ENCODE measurements around the gene SLC6A12. TPM values are rescaled to one million over a fixed set of nuclear protein-coding genes. Genes with fewer than 3 reads are reported as not detected.
A peak's percentile ranks its signal among the peaks of the same experiment; 100 is the strongest.

SLC6A12 gene
- total and polyA plus RNA-seq, 9 of the 15 experiments (the other 6 are each of a cell fraction or from before 2014, with no cell fraction given) = not detected

DNA sequence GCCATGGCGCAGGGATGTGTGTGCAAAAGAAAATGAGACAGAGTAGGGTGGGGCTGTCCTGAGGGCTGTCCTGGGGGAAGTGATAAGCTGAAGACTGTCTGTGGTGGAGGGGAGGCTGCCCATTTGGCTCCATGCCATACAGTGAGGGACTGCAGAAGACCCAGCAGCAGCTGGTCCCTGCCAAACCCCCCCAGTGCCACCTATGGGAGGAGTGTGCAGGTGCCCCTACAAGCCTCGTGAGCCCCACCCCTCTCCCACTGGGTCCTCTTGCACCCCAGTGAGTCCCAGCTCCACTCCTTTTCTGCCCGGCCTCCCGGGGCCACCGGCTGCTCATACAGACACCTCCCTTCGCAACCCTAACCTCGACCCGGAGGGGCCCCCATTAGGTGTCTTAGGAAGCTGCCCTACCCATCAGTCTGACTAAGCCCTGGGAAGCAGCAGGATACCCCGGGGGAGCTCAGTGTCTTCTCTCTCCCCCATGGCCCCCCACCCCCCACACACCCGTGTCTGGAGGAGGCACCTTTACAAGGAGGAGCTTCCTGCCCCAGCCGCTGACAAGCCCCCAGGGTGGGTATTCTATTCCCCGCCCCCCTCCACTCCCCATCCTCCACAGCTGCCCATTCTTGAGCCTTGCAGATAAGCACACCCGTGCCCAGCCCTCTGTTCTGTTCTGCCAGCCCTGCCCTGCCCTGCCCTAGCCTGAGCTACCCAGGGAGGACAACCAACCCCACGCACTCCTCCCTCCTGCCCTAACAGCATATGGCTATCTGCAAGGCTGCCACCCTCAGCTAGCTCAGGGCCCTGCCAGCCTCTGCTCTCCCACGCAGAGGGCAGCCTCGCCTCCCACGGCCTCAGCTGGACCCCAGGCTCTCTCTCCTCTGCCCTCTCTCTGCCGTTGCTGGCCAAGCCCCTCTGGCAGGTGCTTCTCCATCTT is 41.9 kb downstream of the SLC6A12 start:
- in situ Hi-C loops (cut with MboI) = no loop called here
- FAIRE-seq = no peak
- TF ChIP-seq NFIC (IDR thresholded peaks at IDR 0.05) (peak; percentile 73), POLR2G (IDR thresholded peaks at IDR 0.05; ENCODE audit: low read depth, low read length) (no peak), MTA2 (IDR thresholded peaks at IDR 0.05; ENCODE audit: low read depth) (no peak), MYNN (IDR thresholded peaks at IDR 0.05) (no peak), MYNN (CRISPR knock-in tag; IDR thresholded peaks at IDR 0.05) (no peak), GABPA (tag; conservative IDR thresholded peaks at IDR 0.05; ENCODE audit: low read depth) (no peak), CBFA2T3 (IDR thresholded peaks at IDR 0.05) (peak; percentile 48), ZFP30 (CRISPR knock-in tag; IDR thresholded peaks at IDR 0.05; ENCODE audit: borderline replicate concordance) (no peak), ARHGAP35 (IDR thresholded peaks at IDR 0.05; ENCODE audit: partially characterized antibody) (no peak), FOXJ3 (CRISPR knock-in tag; IDR thresholded peaks at IDR 0.05) (no peak), SIN3A (IDR thresholded peaks at IDR 0.05; ENCODE audit: borderline replicate concordance in 2 of 2, control insufficient read depth in 1 of 2, low read depth in 2 of 2, low read length in 2 of 2) (no peak), CBFA2T2 (conservative IDR thresholded peaks at IDR 0.05) (0 out of 2 replicates have a peak, but pooled peaks have one; percentile 5), CBX5 (IDR thresholded peaks at IDR 0.05; ENCODE audit: borderline replicate concordance, low read depth) (no peak)
- TF ChIP-seq, protein P1, sequence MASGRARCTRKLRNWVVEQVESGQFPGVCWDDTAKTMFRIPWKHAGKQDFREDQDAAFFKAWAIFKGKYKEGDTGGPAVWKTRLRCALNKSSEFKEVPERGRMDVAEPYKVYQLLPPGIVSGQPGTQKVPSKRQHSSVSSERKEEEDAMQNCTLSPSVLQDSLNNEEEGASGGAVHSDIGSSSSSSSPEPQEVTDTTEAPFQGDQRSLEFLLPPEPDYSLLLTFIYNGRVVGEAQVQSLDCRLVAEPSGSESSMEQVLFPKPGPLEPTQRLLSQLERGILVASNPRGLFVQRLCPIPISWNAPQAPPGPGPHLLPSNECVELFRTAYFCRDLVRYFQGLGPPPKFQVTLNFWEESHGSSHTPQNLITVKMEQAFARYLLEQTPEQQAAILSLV (tag; IDR thresholded peaks at IDR 0.05) = no peak
- TF ChIP-seq, protein P2, sequence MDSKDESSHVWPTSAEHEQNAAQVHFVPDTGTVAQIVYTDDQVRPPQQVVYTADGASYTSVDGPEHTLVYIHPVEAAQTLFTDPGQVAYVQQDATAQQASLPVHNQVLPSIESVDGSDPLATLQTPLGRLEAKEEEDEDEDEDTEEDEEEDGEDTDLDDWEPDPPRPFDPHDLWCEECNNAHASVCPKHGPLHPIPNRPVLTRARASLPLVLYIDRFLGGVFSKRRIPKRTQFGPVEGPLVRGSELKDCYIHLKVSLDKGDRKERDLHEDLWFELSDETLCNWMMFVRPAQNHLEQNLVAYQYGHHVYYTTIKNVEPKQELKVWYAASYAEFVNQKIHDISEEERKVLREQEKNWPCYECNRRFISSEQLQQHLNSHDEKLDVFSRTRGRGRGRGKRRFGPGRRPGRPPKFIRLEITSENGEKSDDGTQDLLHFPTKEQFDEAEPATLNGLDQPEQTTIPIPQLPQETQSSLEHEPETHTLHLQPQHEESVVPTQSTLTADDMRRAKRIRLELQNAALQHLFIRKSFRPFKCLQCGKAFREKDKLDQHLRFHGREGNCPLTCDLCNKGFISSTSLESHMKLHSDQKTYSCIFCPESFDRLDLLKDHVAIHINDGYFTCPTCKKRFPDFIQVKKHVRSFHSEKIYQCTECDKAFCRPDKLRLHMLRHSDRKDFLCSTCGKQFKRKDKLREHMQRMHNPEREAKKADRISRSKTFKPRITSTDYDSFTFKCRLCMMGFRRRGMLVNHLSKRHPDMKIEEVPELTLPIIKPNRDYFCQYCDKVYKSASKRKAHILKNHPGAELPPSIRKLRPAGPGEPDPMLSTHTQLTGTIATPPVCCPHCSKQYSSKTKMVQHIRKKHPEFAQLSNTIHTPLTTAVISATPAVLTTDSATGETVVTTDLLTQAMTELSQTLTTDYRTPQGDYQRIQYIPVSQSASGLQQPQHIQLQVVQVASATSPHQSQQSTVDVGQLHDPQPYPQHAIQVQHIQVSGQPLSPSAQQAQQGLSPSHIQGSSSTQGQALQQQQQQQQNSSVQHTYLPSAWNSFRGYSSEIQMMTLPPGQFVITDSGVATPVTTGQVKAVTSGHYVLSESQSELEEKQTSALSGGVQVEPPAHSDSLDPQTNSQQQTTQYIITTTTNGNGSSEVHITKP (IDR thresholded peaks at IDR 0.05; ENCODE audit: partially characterized antibody) = no peak

More for the DNA sequence above, 41.9 kb downstream of the SLC6A12 start:
- no TSS peak for BruUV-seq (replicated peaks)
- H3K4me2 ChIP-seq (ENCODE audit: insufficient read depth, low read length) = no peak overlapping the region; the same call in 1 of the 2 replicates
- no peak overlapping the region for H2AFZ ChIP-seq (ENCODE audit: low read depth, low read length)
- H3K4me1 ChIP-seq (replicated peaks in 1 of 2; ENCODE audit: control insufficient read depth in 2 of 2, insufficient read depth in 2 of 2, low read length in 2 of 2) = peaks cover 0 to 27% of the 10 kb centered on the region in 2 experiments; a peak in 3 of 5 replicates
- H3K27me3 ChIP-seq (ENCODE audit: control insufficient read depth in 2 of 2, insufficient read depth in 2 of 2, low read length in 2 of 2) = peaks cover 3 to 68% of the 10 kb centered on the region in 2 experiments; a peak in 3 of 5 replicates
- H3K79me2 ChIP-seq (ENCODE audit: control insufficient read depth, insufficient read depth, low read length) = no peaks in the 10 kb centered on the region
- ChIA-PET POLR2A (interaction anchor here (0.6 kb wide), 1 partner anchor 48 kb away, joined by 3 read pairs; no protein-coding TSS in a partner anchor), CTCF (ENCODE audit: low intra/inter-chr PET ratio) (no interaction called here)
- H3K27ac ChIP-seq (ENCODE audit: extremely low read depth, low read depth, low read length) = no peak overlapping the region
- peak; percentile 33; the same call in 1 of the 3 replicates for ATAC-seq
- H3K9me1 ChIP-seq (ENCODE audit: control insufficient read depth, insufficient read depth, low read length) = no peaks in the 10 kb centered on the region
- WGBS (ENCODE audit: insufficient coverage, low coverage, missing lambda C conversion rate) = 0% methylated on average over 9 of the region's 18 CpGs
- no peak overlapping the region for H3K4me3 ChIP-seq
- peak; percentile 37 to 59 (median 54) for DNase-seq (ENCODE audit: extremely low read depth in 1 of 4, low spot score in 3 of 4)
- H3K9me3 ChIP-seq (replicated peaks; ENCODE audit: control insufficient read depth, insufficient read depth, low read depth, low read length) = no peaks in the 10 kb centered on the region
- H3K9ac ChIP-seq (ENCODE audit: insufficient read depth in 1 of 2, low read depth in 2 of 2, low read length in 2 of 2) = 0 out of 4 replicates have a peak overlapping the region, but pooled peaks of 1 of the 2 experiments have one; percentile 5
- intact Hi-C loops (cut with micrococcal nuclease) = no loop called here
- H3K36me3 ChIP-seq (ENCODE audit: control insufficient read depth, insufficient read depth, low read length) = no peaks in the 10 kb centered on the region
- no peaks in the 10 kb centered on the region for H4K20me1 ChIP-seq (replicated peaks; ENCODE audit: control insufficient read depth, insufficient read depth, low read length)
